GM21619 (cell line): Measurements from ENCODE around the gene IDUA.
A peak's percentile ranks its signal among the peaks of the same experiment; 100 is the strongest.
"Not testable (repeated sequence)": the region's sequence is repeated elsewhere in the genome, so short reads cannot be mapped to it uniquely, and the experiment has no call there.

Experiments
- ATAC-seq: cut with Tn5 transposase; IDR thresholded peaks from one replicate; pipeline ENCODE4 v1.9.1; 2021; ENCODE audit not compliant: unreplicated experiment

The IDUA gene

DNA sequence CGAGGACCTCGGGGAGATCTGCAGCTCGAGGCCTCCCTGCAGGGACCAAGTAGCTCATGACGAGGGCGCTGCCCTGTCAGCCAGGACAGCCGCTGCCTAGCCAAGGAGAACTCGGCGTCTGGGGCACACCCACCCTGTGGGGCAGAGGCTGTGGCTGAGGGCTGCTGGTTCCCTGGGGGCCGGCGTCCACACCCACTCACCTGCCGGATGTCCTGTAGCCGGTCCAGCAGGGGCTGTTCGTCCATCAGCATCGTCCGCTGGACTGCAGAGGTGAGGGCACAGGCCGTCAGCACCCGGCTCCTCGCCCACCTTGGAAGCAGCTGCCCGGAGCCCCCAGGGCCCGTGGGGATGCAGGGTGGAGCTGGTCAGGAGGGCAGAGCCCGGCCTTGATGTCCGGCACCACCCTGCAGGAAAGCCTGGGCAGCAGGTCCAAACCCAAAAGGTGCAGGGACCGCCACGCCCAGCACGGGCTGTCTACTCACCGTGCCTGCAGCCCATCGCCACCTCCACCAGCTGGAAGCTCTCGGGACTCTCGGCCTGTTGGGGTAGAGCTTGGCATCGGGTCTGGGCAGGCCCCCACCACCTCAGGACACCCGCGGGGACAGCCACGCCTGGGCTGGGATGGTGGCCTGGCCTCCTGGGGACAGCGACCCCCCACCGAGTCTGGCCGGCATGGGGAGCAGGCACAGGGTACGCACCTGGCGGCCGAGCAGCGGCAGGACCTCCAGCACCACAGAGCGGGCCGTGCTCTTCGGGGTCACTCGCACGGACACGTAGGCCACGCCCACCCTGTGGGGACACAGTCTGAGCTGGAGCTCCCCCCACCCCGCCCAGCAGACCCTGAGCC is 20.4 kb upstream of the IDUA start:
- ATAC-seq, result no peak

DNA sequence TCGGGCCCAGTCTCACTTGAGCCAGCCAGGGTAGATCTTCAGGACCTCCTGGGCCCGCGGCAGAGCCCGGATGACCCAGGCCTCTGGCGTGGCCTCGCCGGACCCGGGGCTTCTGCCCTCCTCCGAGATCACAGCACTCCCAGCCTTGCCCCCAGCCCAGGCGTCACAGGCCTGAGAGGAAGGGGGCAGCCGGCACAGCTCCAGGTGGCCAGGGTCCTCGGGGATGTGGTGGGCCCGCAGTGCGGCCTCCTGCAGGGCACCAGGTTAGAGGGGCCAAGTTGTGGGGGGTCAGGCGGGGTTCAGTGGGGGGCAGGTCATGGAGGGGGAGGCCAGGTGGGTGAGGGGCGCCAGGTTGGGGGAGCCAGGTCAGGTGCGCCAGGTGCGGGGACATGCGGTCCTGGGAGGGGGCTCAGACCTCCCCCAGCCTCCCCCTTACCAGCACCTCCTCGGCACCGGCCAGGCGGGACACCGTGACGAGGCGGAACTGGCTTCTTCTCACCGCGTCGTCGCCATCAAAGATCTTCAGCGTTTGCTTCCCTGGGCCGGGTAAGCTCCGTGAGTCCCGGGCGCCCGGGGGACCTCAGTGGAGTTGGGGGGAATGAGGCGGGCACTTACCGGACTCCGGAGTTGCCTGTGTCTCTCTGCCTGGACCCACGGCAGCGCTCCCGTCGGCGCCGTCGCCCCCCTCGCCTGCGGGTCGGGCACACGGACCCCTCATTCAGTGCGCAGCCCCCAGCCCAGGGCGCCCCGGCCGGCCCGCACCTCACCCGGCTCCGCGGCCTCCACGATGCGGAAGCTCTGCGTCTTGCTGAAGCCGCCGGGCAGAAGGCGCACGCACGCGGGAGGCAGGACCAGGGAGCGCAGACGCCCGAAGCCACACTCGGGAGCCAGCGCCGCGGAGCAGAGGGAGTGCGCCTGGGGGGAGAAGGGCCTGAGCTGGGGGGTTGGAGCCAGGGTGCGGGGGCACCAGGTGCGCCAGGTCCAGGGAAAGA is 19.4 kb upstream of the IDUA start:
- ATAC-seq, result no peak

- ATAC-seq, result no peak
These were observed 18.6 kb upstream of the IDUA start for GRCh38 chr4:968221-968620.

DNA sequence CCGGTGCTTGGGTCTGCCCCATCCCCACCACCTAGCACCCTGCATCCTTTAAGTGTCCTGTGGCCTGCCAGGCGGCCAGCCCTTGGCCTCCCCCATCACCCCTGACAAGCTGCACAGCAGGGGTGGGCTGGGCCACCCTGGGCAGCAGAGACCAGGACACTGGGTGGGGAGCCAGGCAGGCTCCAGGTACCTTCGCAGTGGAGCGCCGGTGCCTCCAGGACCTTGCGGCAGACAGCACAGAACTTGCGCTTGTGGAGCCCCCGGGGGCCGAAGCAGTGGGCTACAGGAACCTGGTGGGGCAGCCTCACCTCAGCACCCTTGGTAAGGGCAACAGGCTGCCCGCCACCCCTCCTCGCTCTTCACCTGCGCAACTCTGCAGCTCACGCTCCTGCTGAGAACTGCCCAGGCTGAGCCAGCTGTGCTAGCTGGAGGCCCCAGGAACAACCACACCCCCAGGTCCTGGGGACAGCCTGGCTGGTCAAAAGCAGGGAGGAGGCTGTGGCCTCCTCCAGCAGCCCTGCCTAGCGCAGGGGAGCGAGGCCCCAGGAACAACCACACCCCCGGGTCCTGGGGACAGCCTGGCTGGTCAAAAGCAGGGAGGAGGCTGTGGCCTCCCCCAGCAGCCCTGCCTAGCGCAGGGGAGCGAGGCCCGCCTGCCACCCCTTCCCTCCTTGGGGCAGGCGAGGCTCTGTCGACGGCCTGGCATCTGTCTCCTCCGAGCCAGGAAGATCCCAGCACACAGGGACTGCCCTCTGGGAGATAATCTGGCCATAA is 18.0 kb upstream of the IDUA start:
- no peak for ATAC-seq

GRCh38 chr4:970046-970745 is 16.6 kb upstream of the IDUA start:
- ATAC-seq, result no peak

DNA sequence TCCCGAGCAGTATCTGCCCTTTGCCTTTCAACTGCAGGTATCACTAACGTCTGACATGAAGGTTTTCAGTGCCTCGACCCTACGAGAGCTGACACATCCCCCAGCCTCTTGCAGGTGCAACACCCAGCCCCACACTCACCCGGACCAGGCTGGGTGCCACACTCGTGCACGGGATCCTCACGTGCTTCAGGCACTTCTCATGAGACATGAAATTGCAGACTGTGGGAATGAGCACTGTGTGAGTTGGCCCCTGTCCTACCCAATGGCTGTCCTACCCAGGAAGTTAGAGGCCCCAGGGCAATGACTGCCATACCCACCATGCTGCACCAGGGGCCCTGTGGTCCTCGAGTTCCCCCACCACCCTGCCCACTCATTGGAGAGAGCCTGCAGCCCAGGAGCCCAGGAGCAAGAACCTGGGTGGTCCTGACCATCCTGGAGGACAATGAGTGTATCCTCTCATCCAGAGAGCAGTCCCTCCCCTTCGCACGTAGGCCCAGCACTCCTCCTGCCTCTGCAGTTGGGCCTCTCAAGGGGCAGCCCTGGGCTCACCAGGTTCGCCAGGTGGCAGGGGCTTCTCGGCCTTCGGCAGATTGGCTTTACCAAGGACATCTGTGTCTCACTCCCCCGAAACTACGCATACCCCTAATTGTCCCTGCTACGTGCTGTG is 15.9 kb upstream of the IDUA start:
- ATAC-seq, result no peak

GRCh38 chr4:971666-972500 is 15.0 kb upstream of the IDUA start:
- no peak for ATAC-seq

- ATAC-seq, result peak; percentile 37
These were observed 14.0 kb upstream of the IDUA start for GRCh38 chr4:972651-973424.

- peak; percentile 65 for ATAC-seq
These were observed 13.1 kb upstream of the IDUA start, which contains the start of gene DGKQ for GRCh38 chr4:973431-974397. TSS of gene DGKQ (minus strand) at chr4:973569. CDS start at chr4:973482, 87 bp downstream.

DNA sequence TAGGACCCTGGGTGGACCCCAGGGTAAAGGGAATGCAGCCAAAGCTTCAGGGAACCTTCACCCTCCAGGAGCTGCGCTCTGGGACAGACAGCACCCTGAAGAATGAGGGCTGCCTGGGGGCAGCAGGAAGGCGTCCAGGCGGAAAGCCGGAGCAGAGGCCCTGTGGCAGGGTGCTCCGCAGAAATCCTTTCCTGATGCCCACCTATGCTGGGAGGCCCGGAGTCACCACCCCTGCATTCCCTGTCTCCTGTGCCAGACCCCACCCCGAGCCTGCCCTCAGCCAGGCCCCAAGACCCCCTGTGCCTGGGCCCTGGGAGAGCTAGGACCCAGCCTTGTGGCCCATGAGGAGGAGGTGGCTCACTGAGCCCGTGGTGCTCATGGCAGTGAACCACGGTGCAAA is 12.2 kb upstream of the IDUA start:
- ATAC-seq, result no peak

DNA sequence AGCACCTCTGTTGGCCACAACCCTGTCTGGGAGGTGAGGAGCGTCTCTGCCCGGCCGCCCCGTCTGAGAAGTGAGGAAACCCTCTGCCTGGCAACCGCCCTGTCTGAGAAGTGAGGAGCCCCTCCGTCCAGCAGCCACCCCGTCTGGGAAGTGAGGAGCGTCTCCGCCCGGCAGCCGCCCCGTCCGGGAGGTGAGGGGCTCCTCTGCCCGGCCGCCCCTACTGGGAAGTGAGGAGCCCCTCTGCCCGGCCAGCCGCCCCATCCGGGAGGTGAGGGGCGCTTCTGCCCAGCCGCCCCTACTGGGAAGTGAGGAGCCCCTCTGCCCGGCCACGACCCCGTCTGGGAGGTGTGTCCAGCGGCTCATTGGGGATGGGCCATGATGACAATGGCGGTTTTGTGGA is 10.8 kb upstream of the IDUA start:
- ATAC-seq, result not testable (repeated sequence)

DNA sequence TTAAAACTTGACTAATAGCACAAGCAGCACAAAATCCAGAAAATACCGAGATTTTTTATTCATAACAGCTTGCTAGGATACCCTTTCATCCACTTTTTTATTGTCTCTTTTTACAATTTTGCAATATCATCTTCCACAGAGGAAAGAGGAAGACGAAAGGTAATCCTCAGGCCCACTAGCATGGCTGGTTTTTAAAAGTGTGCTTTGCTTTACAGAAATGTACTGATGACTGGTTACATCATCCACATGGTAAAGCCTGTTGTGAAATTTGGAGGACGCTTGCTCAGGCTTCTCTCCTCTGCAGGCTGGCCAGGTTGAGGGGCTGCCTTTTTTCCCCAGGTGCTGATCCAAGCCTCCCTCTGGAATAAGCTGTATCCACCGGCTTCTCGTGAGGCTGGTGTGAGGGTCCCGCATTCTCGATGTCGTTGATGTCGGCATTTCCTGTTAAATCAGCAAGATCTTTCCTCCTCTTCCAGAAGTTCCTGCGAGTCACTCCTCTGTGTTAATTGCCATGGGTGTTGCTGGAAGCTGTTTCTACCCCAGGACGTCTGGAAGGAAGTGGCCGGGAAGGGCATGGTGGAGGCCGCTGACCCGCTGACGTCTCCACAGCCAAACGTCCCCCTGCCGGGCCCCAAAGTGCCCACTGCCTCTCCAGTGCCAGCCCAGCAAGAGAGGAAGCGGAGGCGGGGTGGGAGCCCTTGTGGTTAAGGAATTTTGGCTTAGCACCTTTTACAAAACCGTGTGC is 7.7 kb upstream of the IDUA start:
- no peak for ATAC-seq

DNA sequence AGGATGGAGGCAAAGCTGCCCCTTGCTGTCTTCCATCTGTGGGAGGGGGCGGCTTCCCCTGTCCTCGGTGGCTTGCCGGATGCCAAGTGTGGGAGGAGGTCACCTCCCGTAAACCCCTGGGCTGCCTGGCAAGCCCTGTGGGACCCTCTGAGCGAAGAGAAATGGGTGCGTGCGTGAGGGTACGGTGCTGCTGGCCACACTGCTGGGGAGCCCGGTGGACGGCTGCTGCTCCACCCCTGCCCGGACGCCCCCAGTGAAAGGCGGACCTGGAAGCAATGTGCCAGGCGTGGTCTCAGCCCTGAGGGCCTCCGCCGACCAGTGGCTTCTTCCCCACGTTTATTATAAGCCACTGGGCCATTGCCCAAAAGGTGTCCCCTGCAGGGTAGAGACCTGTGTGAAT is 4.6 kb upstream of the IDUA start:
- no peak for ATAC-seq

DNA sequence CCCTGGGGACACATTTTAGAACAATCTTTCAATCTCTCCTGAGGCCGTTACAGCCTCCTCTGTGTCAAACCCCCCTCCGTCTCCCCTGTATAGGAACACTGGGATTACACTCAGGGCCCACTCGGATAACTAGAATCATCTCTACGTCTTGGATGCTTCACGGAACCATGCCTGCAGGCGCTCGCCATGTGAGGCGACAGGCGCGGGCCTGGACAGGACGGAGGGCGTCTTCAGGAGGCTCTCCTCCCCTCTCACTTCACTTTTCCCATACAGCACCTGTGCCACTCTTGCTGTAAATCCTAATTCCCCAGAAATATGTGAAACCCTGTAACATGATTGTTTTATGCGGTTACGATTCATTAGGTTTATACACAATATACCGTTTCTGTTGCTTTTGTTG is 4.0 kb upstream of the IDUA start:
- ATAC-seq, result no peak

- no peak for ATAC-seq
These were observed 2.3 kb upstream of the IDUA start for GRCh38 chr4:984336-985054.
